Erythroblast (primary cell): ENCODE measurements around the gene LIMS4.
"Not testable (repeated sequence)": the region's sequence is repeated elsewhere in the genome, so short reads cannot be mapped to it uniquely, and the experiment has no call there.

Source experiments
- DNase-seq, 2 experiments: peaks; one replicate each; lab custom pipeline; 2025; lab: John Stamatoyannopoulos, UW

The LIMS4 gene

GRCh38 chr2:110472171-110473058 is at the start of gene LIMS4:
Gene LIMS4 (minus strand): TSS chr2:110472816. CDS start chr2:110472778, 38 bp downstream.
- DNase-seq, result not testable (repeated sequence)

- DNase-seq, result not testable (repeated sequence)
These were observed 27.2 kb upstream of the LIMS4 start for GRCh38 chr2:110499755-110500377.

GRCh38 chr2:110496027-110496426 is 23.4 kb upstream of the LIMS4 start:
- not testable (repeated sequence) for DNase-seq

DNA sequence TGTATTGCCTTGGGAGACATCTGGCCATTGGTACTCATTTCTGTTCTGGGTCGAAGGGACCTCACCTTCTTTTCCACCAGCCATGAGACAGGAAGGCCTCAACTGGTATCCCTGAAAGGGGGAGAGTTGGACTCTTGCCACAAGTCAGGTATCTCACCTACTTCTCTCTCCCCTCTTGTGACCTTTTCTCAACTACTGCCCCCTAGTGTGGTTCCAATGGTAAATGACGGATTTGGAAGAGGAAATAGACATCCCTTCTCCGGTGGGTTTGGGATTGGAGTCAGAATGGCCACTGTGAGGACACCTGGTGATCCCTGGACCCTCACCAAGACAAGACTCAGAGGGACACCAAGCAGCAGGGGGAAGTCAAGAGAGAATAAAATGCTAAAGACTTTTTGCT is 21.9 kb upstream of the LIMS4 start:
- not testable (repeated sequence) for DNase-seq

- not testable (repeated sequence) for DNase-seq
These were observed 16.4 kb upstream of the LIMS4 start for GRCh38 chr2:110488991-110489390.

DNA sequence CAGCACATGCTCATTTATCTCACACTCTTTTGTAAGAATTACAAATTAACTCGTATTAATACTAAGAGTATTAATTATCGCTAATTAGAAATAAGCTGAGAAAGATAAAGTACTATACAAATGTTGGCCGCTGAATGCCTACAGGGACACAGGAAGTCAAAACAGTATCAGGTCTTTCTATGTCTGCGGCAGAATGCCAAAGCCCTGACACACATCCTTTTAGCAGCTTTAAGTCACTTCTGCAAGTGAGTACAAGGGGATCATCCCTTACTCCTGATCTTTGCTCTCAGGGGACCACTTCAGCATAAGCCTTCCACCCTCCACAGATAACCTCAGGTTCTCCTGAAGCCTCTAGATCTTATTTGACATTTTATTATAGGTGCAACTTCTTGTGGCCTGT is 10.1 kb upstream of the LIMS4 start:
- DNase-seq, result not testable (repeated sequence)

DNA sequence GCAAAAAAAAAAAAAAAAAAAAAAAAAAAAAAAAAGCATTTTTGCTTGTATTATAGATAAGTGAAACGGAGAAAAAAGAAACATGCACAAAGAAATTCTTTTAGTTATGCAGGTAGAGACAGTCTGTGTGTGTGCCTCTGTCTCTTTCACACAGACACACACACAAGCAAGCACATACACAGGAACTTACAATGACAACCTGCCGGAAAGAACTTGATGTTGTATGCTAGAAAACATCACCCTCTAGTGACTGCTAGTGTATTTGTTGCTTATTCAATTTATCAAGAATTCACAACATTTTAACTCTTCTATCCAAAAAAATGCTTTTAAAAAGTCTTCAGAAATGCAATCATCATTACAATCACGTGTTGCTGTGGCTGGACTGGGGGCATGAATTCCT is 8.6 kb upstream of the LIMS4 start:
- not testable (repeated sequence) for DNase-seq

DNA sequence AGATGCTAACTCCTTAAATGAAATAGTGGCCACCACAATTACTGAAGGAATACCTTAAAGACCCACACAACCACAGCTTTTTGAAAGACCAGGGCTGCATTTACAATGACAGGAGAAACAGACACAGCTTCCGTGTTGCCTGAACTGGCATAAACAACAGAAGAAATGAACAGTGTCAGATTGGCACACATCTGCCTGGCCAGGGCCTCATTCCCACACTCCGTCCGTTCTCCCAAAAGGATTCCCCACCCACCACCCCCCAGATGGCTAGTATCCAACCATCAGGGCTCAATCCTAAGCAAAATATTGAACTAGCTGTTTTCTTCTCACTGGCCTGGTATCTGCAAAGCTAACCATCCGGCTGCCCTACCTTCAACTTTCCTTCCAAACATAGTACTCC is 7.5 kb upstream of the LIMS4 start:
- not testable (repeated sequence) for DNase-seq

- DNase-seq, result not testable (repeated sequence)
These were observed 4.8 kb upstream of the LIMS4 start for GRCh38 chr2:110477370-110477769.

DNA sequence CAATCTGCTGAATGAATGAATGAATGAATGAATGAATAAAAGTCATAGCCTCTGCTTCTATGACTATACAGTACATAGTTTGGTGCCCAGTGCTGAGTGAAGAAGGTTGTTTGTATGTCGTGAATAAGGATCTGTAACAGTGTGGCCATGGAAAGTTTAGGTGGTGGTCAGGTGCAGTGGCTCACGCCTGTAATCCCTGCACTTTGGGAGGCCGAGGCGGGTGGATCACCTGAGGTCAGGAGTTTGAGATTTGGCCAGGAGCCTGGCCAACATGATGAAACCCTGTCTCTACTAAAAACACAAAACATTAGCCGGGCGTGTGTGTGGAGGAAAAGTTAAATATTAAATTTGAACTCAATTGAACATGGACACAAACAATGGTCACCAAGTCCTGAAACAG is 4.3 kb upstream of the LIMS4 start:
- DNase-seq, result not testable (repeated sequence)

GRCh38 chr2:110475627-110476359 is 3.2 kb upstream of the LIMS4 start:
- not testable (repeated sequence) for DNase-seq

DNA sequence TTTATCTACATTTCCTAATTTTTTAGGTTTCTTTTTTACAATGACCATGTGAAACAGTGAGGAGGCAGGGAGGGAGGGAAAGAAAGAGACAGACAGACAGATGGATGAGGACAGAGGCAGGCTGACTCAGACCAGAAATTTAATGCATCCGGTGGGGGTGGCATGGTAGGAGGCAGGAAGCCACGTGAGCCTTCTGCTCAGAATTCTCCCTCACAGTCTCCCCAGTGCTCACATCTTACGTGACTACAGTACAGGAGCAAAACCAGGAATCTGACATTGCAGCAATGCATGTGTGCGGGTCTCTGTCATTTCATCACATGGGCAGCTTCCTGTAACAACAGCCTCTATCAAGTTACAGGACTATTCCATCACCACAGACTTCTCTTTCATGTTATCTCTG is 2.3 kb upstream of the LIMS4 start:
- DNase-seq, result not testable (repeated sequence)

GRCh38 chr2:110473059-110473358 is 393 bp upstream of the LIMS4 start:
- not testable (repeated sequence) for DNase-seq

GRCh38 chr2:110468921-110469320 is 3.7 kb downstream of the LIMS4 start:
- DNase-seq, result not testable (repeated sequence)

DNA sequence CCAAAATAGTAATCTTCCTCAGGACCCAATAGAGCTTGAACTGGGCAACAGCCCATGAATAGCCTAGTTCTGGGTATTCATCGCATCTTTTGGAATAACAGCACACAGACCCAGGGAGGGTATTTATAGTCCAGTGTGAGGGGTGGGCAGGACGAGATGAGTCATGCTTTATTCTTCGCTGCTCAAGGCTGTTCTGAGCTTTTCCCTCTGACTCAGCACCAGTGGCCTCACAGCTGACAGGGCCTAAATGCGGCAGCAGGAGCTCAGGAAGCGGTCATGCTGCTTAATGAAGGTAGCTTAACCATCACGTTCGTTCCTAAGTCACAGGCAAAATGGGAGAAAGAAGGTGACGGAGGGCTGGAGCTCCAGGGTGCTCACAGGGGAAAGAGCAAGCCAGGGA is 7.3 kb downstream of the LIMS4 start:
- not testable (repeated sequence) for DNase-seq

- not testable (repeated sequence) for DNase-seq
These were observed 10.2 kb downstream of the LIMS4 start for GRCh38 chr2:110462458-110462857.

DNA sequence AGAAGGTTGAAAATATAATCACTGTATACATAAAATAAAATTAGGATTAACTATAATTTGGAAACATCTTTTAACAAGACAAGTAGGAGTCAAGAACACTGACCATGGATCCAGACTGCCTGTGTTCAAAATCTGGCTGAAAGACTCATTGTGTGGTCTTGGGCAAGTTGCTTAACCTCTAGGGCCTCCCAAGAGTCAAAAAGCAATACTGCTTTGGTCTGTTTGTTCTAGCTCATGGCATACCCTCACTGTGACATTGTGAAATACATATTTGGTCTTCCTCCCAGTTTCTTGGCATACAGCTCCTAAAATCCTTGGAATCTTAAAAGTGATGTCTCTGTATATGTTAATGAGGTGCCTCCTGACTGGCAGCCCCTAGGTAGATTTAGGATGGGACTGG is 12.3 kb downstream of the LIMS4 start:
- DNase-seq, result not testable (repeated sequence)

- not testable (repeated sequence) for DNase-seq
These were observed 15.4 kb downstream of the LIMS4 start for GRCh38 chr2:110457214-110457590.

GRCh38 chr2:110456291-110457213 is 16.1 kb downstream of the LIMS4 start:
- not testable (repeated sequence) for DNase-seq

DNA sequence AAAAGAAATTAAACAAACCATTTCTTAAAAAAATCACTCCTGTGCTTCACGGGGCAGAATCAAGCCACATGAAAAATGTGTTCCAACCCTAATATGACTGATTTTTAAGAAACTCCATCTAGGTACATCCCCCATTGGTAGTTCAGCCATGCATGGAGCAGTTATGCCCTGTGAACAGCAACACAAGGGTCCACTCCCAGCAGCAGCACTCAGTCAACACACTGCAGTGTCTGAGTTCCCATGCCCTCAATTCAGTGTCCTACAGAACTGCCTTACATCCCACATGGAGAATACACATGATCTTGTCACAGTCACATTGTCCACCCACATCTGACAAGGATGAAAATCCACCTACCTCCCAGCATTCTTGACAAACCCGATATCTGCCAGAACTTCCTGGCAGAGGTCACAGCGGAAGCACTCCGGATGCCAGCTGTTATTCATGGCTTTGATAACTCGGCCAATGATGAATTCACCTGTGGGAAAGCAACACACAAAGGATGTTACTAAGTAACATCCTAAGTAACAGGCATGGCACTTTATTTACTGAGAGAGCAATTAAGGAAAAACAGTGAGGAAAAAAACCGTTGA is 17.4 kb downstream of the LIMS4 start:
- DNase-seq, result not testable (repeated sequence)

DNA sequence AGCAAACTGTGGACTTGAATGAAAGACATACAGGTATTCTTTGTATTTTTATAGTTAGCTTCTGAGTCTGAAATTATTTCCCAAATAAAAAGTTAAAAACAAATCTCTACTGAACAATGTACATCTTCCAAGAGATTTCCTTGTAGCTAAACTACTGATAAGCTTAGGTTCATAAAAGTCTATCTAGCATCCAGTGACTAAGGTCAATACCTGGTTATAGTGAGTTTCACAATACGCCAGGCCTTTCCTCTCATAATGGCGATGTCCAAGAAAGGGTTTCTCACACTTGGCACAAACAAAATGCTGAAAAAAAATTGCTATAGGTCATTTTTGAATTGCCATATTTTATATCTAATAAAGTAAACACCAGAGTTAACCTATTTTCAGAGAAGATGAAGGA is 21.7 kb downstream of the LIMS4 start:
- DNase-seq, result not testable (repeated sequence)
